Psoas muscle (tissue), 8 donors: ENCODE measurements around the gene EPHB2. TPM values are rescaled to one million over a fixed set of nuclear protein-coding genes. Genes with fewer than 3 reads are reported as not detected.

Experiments
- ATAC-seq, 4 donors: fragments of 200-7000 bp; cut with Tn5 transposase; one replicate each; pipeline ENCODE4 v1.9.1; 2020; ENCODE audit warnings: moderate library complexity in 3 of 4, mild to moderate bottlenecking in 2 of 4
- DNase-seq, 2 donors: peaks; one replicate each; pipeline ENCODE4 v3.0.0-alpha.2; 2020
- H3K27ac ChIP-seq: fragments of 200-600 bp; one replicate; pipeline ENCODE4 v1.8.0; 2022
- H3K27me3 ChIP-seq, 3 donors: fragments of 200-600 bp in 1 of 3; one replicate each; pipeline versions ENCODE4 v1.6.1 to v1.8.0; 2013 to 2022; ENCODE audit warnings: low read length in 2 of 3, mild to moderate bottlenecking in 2 of 3, moderate library complexity in 1 of 3; ENCODE audit not compliant: insufficient read depth in 3 of 3
- H3K36me3 ChIP-seq, 2 donors: fragments of 200-600 bp in 1 of 2; one replicate each; pipeline versions ENCODE4 v1.6.1 to v1.8.0; 2013 to 2022; ENCODE audit warnings: low read depth in 1 of 2, mild to moderate bottlenecking in 1 of 2, moderate library complexity in 1 of 2; ENCODE audit not compliant: insufficient read depth in 1 of 2
- H3K4me1 ChIP-seq: fragments of 200-600 bp; one replicate; pipeline ENCODE4 v1.8.0; 2022
- H3K4me3 ChIP-seq: fragments of 200-600 bp; one replicate; pipeline ENCODE4 v1.8.0; 2022; ENCODE audit warnings: mild to moderate bottlenecking
- H3K9me3 ChIP-seq: fragments of 200-600 bp; one replicate; pipeline ENCODE4 v1.8.0; 2022
- WGBS, 3 donors: extraction: QIAGEN DNeasy Blood & Tissue Kit; methylation state at CpG; one replicate each; pipeline versions ENCODE4 v1.1.6 to v1.1.7; 2013; 5-methylcytosine and 5-hydroxymethylcytosine counted together
- intact Hi-C, 2 donors: fragments of 100-400 bp; cut with DNase I; formaldehyde crosslinking; loops; one replicate each; pipeline versions ENCODE4 v1.11.0 to v1.14.2; 2022
- polyA plus RNA-seq, 3 donors: library from polyadenylated mRNA; stranded (reverse); fragments of 200-250 nt; gene quantifications; one replicate each; pipeline ENCODE4 v1.2.3, GENCODE V29; 2013
- total RNA-seq, 4 donors: library from RNA; stranded (reverse); fragmentation: NEBNext Ultra II Directional in 2 of 4; extraction: Animal tissue kit (Norgen Biotek cat#: 25700) in 2 of 4; gene quantifications; one replicate each; pipeline versions ENCODE4 v1.2.1 to v1.2.4, GENCODE V29; 2021 to 2023
- TF ChIP-seq, protein P1 (sequence below): fragments of 200-600 bp; IDR thresholded peaks from one replicate; pipeline ENCODE4 v1.8.0; 2022; ENCODE audit warnings: antibody characterized with exemption
- donor health status: healthy with polysubstance abuse.
- donor health status: DM: no; HTN: no; CAD: no; lungs with moderate emphysema.
- donor health status: Bipolar disorder and iron deficiency.
- donor health status: healthy.
- donor health status: DM: yes; HTN: yes; CAD: no.
- donor health status: DM: no; HTN: no; CAD: no.
- donor health status: DM: no; HTN: no; CAD: no.
- donor health status: DM: yes; HTN: yes; CAD: no.

The EPHB2 gene
- total and polyA plus RNA-seq, 7 donors = 0.06 to 2.1 (median 0.48) TPM; not detected in 1

DNA sequence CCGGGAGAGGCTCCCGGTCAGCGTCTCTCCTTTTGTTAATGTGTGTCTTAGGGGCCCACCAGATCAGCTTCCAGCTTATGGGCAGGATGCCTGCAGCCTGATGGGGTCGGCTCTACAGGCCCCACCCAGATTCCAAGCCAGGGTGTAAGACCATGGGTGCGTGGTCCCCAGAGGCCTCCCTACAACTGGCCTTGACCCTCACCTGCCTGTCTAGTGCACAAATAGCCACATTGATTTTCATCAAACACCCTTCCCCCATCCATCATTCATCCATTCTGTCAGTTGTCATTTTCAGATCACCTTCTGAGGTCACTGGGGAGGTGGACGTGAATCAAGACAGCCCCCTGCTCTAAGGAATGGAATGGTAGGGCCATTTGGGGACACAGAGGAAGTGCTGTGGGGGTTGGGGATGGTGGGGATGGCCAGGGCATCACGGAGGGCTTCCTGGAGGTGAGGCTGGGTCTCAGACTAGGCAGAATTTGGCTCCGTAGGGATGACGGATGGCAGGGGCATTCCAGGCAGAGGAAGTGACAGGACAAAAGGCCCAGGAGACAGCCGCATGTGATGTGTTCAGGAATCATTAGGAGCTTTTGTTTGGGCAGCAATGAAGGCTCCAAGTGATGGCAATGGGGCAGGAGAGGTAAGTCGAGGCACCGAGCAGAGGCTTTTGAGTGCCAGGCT lies 118.8 kb downstream of the EPHB2 start:
- TF ChIP-seq, protein P1, sequence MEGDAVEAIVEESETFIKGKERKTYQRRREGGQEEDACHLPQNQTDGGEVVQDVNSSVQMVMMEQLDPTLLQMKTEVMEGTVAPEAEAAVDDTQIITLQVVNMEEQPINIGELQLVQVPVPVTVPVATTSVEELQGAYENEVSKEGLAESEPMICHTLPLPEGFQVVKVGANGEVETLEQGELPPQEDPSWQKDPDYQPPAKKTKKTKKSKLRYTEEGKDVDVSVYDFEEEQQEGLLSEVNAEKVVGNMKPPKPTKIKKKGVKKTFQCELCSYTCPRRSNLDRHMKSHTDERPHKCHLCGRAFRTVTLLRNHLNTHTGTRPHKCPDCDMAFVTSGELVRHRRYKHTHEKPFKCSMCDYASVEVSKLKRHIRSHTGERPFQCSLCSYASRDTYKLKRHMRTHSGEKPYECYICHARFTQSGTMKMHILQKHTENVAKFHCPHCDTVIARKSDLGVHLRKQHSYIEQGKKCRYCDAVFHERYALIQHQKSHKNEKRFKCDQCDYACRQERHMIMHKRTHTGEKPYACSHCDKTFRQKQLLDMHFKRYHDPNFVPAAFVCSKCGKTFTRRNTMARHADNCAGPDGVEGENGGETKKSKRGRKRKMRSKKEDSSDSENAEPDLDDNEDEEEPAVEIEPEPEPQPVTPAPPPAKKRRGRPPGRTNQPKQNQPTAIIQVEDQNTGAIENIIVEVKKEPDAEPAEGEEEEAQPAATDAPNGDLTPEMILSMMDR = no peak
- no peaks in the 10 kb centered on the region for H3K9me3 ChIP-seq
- no peaks in the 10 kb centered on the region for H3K27me3 ChIP-seq
- DNase-seq (no peak), ATAC-seq (no peak)
- H3K36me3 ChIP-seq = no peaks in the 10 kb centered on the region
- no peak overlapping the region for H3K4me3 ChIP-seq
- 67 to 69% (median 67%) methylated on average over 12 of the region's 12 CpGs for WGBS, 3 donors
- intact Hi-C loops = no loop called here
- no peak overlapping the region for H3K27ac ChIP-seq
- no peaks in the 10 kb centered on the region for H3K4me1 ChIP-seq

DNA sequence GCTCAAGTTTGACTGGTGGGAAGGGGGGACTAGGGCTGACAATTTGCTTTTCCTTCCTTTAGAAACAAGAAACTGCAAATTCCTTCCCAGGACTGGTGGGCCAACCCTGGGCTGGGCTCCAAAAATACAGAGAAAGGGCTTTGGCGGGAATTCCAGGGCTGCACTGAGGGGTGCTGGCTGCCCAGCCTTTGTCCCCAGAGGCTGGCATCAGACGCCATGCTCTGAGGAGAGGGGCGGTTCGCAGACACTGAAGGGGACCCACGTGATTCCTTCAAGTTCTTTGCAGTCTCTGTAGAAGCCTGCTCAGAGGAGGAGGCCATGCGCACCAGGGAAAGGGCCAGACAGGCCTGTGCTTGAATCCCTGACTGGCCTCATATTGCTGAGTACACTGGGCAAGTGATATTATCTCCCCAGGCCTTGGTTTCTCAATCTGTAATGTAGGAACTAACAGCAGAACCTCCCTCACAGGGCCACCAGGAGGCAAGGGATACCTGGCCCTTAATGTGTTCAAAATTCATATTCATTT lies 119.5 kb downstream of the EPHB2 start:
- Histone ChIP-seq H3K4me3 (no peak overlapping the region), H3K36me3 (no peaks in the 10 kb centered on the region), H3K9me3 (no peaks in the 10 kb centered on the region), H3K4me1 (no peaks in the 10 kb centered on the region), H3K27me3 (no peaks in the 10 kb centered on the region), H3K27ac (no peak overlapping the region)
- ATAC-seq (no peak), DNase-seq (no peak)
- TF ChIP-seq, protein P1 = no peak
- WGBS, 3 donors = 60 to 70% (median 63%) methylated on average over 6 of the region's 6 CpGs
- intact Hi-C loops = no loop called here

DNA sequence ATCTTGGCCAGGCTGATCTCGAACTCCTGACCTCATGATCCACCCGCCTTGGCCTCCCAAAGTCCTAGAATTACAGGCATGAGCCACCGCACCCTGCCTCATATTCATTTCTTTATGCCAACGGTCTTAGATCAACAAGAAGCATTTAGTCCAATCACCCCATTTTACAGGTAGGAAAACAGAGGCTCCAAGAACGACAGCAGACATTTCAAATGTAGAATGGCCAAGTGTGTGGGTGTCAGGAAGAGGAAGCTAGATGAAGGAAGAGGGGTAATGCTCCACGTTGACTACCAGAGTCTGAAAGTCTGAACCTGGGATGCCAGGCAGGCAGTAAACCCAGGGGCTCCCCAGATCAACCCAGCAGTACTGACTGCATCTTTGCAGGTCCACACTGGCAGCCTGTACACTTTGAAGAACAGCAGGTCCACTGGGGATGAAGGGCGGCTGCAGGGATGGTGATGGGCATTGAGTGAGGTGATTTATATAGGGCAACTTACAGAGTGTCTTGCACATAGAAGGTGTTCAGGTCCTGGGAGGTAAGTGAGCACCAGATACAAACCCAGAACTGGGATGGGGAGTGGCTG lies 120.2 kb downstream of the EPHB2 start:
- 72 to 80% (median 73%) methylated on average over 7 of the region's 7 CpGs for WGBS, 3 donors
- intact Hi-C loops = no loop called here
- no peaks in the 10 kb centered on the region for H3K9me3 ChIP-seq
- H3K27me3 ChIP-seq = no peaks in the 10 kb centered on the region
- TF ChIP-seq, protein P1 = no peak
- H3K36me3 ChIP-seq = no peaks in the 10 kb centered on the region
- H3K4me1 ChIP-seq = no peaks in the 10 kb centered on the region
- DNase-seq = no peak
- no peak overlapping the region for H3K4me3 ChIP-seq
- H3K27ac ChIP-seq = no peak overlapping the region
- no peak for ATAC-seq

DNA sequence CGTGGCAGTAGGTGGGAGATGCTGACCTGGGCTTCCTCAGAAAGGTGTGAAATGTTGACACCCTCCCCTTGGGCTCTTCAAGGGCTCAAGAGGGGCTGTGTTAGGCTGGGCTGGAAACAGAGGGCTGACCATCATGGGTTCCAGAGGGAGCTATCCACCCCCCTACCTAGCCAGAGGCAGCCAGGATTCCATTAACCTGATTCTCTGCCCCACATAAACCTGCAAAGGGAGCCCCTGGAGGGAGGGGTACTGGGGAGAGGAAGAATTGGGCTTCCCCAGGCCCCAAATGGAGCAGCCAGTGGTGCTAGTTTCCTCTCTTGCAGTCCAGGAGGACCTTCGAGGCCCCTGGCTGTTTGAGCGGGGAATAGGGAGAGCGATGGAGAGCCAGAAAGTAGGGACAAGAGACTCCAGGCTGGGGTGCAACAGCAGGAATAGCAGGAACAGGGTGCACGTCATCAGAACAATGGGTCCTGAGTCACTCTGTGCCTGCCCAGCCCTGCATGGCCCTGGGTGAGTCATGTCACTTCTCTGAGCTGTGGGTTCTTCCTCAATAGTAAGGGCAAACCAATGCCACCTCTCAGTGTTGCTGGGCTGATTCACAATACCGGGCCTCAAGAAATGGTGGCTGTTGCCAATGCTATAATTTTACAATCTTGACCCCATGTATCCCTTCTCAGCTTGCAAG lies 121.2 kb downstream of the EPHB2 start:
- Histone ChIP-seq H3K9me3 (no peaks in the 10 kb centered on the region), H3K4me3 (no peak overlapping the region), H3K27me3 (no peaks in the 10 kb centered on the region), H3K27ac (no peak overlapping the region), H3K36me3 (no peaks in the 10 kb centered on the region), H3K4me1 (no peaks in the 10 kb centered on the region)
- DNase-seq (peak in 1 of 2 donors; percentile 32), ATAC-seq (peak in 2 of 4 donors; percentile 39 to 68)
- intact Hi-C loops = no loop called here
- TF ChIP-seq, protein P1 = no peak
- 78 to 79% (median 78%) methylated on average over 6 of the region's 6 CpGs for WGBS, 3 donors
